CD14-positive monocyte (primary cell): Measurements from ENCODE around the gene ABHD1. TPM values are rescaled to one million over a fixed set of nuclear protein-coding genes. Genes with fewer than 3 reads are reported as not detected.

Source experiments
- DNase-seq, 3 donors: peaks; one replicate each; pipeline ENCODE4 v3.0.0-alpha.2; 2011 to 2022
- H2AFZ ChIP-seq: 2 replicates; pipeline ENCODE4 v1.6.0; 2012; ENCODE audit warnings: mild to moderate bottlenecking, low read depth, low read length, inconsistent platforms; ENCODE audit not compliant: insufficient read depth, poor library complexity, severe bottlenecking
- H3K27ac ChIP-seq, 2 donors: 1 replicate in 1 of 2; 2 replicates in 1 of 2; pipeline ENCODE4 v1.5.1; 2012 to 2013; ENCODE audit warnings: low read length in 2 of 2, control low read depth in 1 of 2, inconsistent platforms in 1 of 2, low read depth in 1 of 2, mild to moderate bottlenecking in 1 of 2
- H3K27me3 ChIP-seq, 2 donors: one replicate each; pipeline versions ENCODE4 v1.6.0 to v1.6.1; 2011 to 2013; ENCODE audit warnings: low read length in 2 of 2; ENCODE audit not compliant: control insufficient read depth in 2 of 2, insufficient read depth in 2 of 2
- H3K36me3 ChIP-seq, 2 donors: replicated peaks in 1 of 2; 1 replicate in 1 of 2; 2 replicates in 1 of 2; pipeline versions ENCODE4 v1.5.1 to v1.6.1; 2012 to 2013; ENCODE audit warnings: low read length in 2 of 2, control low read depth in 1 of 2, inconsistent platforms in 1 of 2, mild to moderate bottlenecking in 1 of 2; ENCODE audit not compliant: insufficient read depth in 2 of 2, control insufficient read depth in 1 of 2
- H3K4me1 ChIP-seq, 2 donors: 1 replicate in 1 of 2; 2 replicates in 1 of 2; pipeline versions ENCODE4 v1.5.1 to v1.6.1; 2012 to 2013; ENCODE audit warnings: low read length in 2 of 2, control low read depth in 1 of 2, inconsistent platforms in 1 of 2, mild to moderate bottlenecking in 1 of 2, moderate library complexity in 1 of 2; ENCODE audit not compliant: insufficient read depth in 2 of 2, control insufficient read depth in 1 of 2
- H3K4me2 ChIP-seq: replicated peaks from 2 replicates; pipeline ENCODE3; 2012; ENCODE audit warnings: low read length, moderate library complexity, mild to moderate bottlenecking; ENCODE audit not compliant: poor library complexity, severe bottlenecking; ENCODE audit errors: extremely low read depth
- H3K4me3 ChIP-seq, 3 experiments: fragments of 200-600 bp in 1 of 3; sonication (generic) in 1 of 3; replicated peaks in 1 of 3; 1 replicate in 2 of 3; 2 replicates in 1 of 3; pipeline ENCODE4 v1.5.1; 2011 to 2013; ENCODE audit warnings: low read length in 3 of 3, mild to moderate bottlenecking in 3 of 3, control low read depth in 2 of 3, low read depth in 2 of 3, inconsistent platforms in 1 of 3, moderate library complexity in 1 of 3
- H3K79me2 ChIP-seq: 2 replicates; pipeline ENCODE4 v1.6.0; 2012; ENCODE audit warnings: mild to moderate bottlenecking, control low read depth, inconsistent platforms, low read length, moderate library complexity; ENCODE audit not compliant: insufficient read depth
- H3K9ac ChIP-seq: 2 replicates; pipeline ENCODE4 v1.6.0; 2017; ENCODE audit warnings: low read length, mild to moderate bottlenecking; ENCODE audit not compliant: insufficient read depth, poor library complexity, severe bottlenecking
- H3K9me3 ChIP-seq, 2 donors: replicated peaks in 1 of 2; 1 replicate in 1 of 2; 2 replicates in 1 of 2; pipeline versions ENCODE4 v1.5.1 to v1.6.1; 2012 to 2013; ENCODE audit warnings: low read length in 2 of 2, control low read depth in 1 of 2; ENCODE audit not compliant: control insufficient read depth in 1 of 2, insufficient read depth in 1 of 2
- H4K20me1 ChIP-seq: 2 replicates; pipeline ENCODE4 v1.6.0; 2012; ENCODE audit warnings: mild to moderate bottlenecking, low read length, control low read depth, moderate library complexity; ENCODE audit not compliant: insufficient read depth
- H3K27ac Mint-ChIP-seq, 7 donors: one replicate each; pipeline ENCODE4 v1.8.0; 2020; ENCODE audit warnings: mild to moderate bottlenecking in 7 of 7, mixed read lengths in 7 of 7, moderate library complexity in 6 of 7, inconsistent platforms in 2 of 7
- H3K27me3 Mint-ChIP-seq, 3 donors: one replicate each; pipeline ENCODE4 v1.8.0; 2021 to 2022; ENCODE audit warnings: low read depth in 3 of 3, mild to moderate bottlenecking in 3 of 3, mixed read lengths in 3 of 3, moderate library complexity in 3 of 3, inconsistent platforms in 1 of 3
- H3K36me3 Mint-ChIP-seq, 2 donors: one replicate each; pipeline ENCODE4 v1.8.0; 2020; ENCODE audit warnings: mixed read lengths in 2 of 2, inconsistent platforms in 1 of 2, mild to moderate bottlenecking in 1 of 2
- H3K4me1 Mint-ChIP-seq: one replicate; pipeline ENCODE4 v1.8.0; 2020; ENCODE audit warnings: mild to moderate bottlenecking, mixed read lengths
- H3K4me3 Mint-ChIP-seq, 2 donors: one replicate each; pipeline ENCODE4 v1.8.0; 2020; ENCODE audit warnings: mild to moderate bottlenecking in 2 of 2, mixed read lengths in 2 of 2, moderate library complexity in 1 of 2
- H3K9me3 Mint-ChIP-seq, 7 donors: one replicate each; pipeline ENCODE4 v1.8.0; 2020 to 2022; ENCODE audit warnings: mixed read lengths in 7 of 7, mild to moderate bottlenecking in 6 of 7, moderate library complexity in 6 of 7, inconsistent platforms in 2 of 7
- WGBS: methylation state at CpG from one replicate; pipeline ENCODE4 v1.1.5; 2013; ENCODE audit warnings: missing lambda C conversion rate; ENCODE audit not compliant: insufficient coverage; 5-methylcytosine and 5-hydroxymethylcytosine counted together
- intact Hi-C, 2 donors: fragments of 100-400 bp; cut with micrococcal nuclease; formaldehyde crosslinking; loops; one replicate each; pipeline versions ENCODE4 v1.15.0 to v1.15.1; 2023
- polyA plus RNA-seq, 3 donors: library from polyadenylated mRNA; depleted of rRNA in 1 of 3; unstranded in 2 of 3; stranded (reverse) in 1 of 3; fragments of 300-500 nt in 2 of 3; fragments of >200 nt in 1 of 3; fragmentation: Illumina TruSeq in 2 of 3; gene quantifications; 1 replicate in 2 of 3; 2 replicates in 1 of 3; pipeline ENCODE4 v1.2.3, GENCODE V29; 2012 to 2021
- TF ChIP-seq, protein P1 (sequence below): fragments of 200-600 bp; IDR thresholded peaks from one replicate; pipeline ENCODE4 v1.8.0; 2022; ENCODE audit warnings: antibody characterized with exemption, mild to moderate bottlenecking

Gene ABHD1
- polyA plus RNA-seq, 3 donors = 0.08 to 1.2 (median 0.25) TPM

DNA sequence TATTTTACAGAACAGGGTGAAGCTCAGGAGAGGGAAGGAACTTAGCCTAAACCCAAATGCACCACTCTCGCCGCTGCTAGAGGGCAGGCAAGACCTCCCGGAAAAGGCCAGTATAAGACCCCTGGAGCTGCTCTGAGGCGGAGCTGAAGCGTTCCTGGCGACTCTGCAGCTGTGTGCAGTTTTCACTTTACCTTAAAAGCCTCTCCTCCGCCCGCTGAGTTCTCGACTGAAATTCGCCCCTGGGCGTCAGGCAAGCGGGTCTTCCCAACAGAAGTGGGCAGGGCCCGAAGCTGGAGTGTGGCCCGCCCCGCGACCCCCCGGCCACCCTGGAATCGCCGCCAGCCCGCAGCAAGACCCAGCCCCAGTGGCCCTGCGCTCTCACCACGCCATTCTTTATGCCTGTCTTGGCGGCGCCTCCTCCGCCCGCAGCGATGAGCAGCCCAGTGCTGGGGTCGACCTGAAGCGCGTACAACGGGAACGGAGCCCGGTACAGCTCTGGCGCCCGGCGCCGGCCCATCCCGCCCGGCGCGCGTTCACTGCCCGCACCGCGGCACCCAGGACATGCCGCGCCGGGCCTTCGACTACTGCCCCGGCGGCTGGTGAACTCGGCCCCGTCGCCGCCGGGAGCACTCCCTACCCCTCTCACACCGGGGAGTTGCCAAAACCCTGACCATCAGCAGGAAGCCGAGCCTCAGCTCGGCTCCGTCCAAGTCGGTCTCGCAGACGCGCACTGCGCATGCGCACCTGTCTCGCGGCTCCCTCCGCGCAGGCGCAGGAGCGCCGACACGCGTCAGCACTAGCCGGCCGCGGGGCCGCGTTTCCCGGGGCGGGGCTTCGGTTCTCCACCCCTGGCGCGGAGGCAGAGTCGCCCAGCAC, 10.5 kb downstream of the ABHD1 start, which contains the start of gene PREB:
Gene PREB, minus strand, starts transcription at position 732 of the 876 bp plus-strand sequence. Its CDS starts 215 bp downstream, at position 517.
- intact Hi-C loops = loop anchor here (1.0 to 5.0 kb wide), 3 partner anchors 37 to 83 kb away; partner anchors contain the start of genes ATRAID (in 1 of the 2), CAD (in 1 of the 2) and SLC5A6 (in 1 of the 2)
- TF ChIP-seq, protein P1, sequence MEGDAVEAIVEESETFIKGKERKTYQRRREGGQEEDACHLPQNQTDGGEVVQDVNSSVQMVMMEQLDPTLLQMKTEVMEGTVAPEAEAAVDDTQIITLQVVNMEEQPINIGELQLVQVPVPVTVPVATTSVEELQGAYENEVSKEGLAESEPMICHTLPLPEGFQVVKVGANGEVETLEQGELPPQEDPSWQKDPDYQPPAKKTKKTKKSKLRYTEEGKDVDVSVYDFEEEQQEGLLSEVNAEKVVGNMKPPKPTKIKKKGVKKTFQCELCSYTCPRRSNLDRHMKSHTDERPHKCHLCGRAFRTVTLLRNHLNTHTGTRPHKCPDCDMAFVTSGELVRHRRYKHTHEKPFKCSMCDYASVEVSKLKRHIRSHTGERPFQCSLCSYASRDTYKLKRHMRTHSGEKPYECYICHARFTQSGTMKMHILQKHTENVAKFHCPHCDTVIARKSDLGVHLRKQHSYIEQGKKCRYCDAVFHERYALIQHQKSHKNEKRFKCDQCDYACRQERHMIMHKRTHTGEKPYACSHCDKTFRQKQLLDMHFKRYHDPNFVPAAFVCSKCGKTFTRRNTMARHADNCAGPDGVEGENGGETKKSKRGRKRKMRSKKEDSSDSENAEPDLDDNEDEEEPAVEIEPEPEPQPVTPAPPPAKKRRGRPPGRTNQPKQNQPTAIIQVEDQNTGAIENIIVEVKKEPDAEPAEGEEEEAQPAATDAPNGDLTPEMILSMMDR = peak; percentile 32
- DNase-seq = peak; percentile 94 to 97 (median 96)
- under 1% methylated on average over 84 of the region's 86 CpGs for WGBS
- Histone ChIP-seq H3K4me1 (peaks cover 19% of the 10 kb centered on the region in 2 donors), H4K20me1 (peaks cover 19% of the 10 kb centered on the region), H3K36me3 (peaks cover 33 to 38% of the 10 kb centered on the region in 2 donors), H3K9ac (peak within 1 kb of the TSS; percentile 99), H3K4me3 (peak within 1 kb of the TSS; percentile 77 to 98 (median 81)), H2AFZ (peak within 1 kb of the TSS; percentile 81), H3K27me3 (no peaks in the 10 kb centered on the region), H3K79me2 (peaks cover 18% of the 10 kb centered on the region), H3K4me2 (peak within 1 kb of the TSS; percentile 93), H3K9me3 (no peaks in the 10 kb centered on the region), H3K27ac (peak within 1 kb of the TSS; percentile 34 to 95)
- H3K27ac Mint-ChIP-seq = peak within 1 kb of the TSS; percentile 89 to 96 (median 95)
- H3K9me3 Mint-ChIP-seq = no peaks in the 10 kb centered on the region
- H3K4me3 Mint-ChIP-seq = peak within 1 kb of the TSS; percentile 88 to 95
- peaks cover 0 to 9% (median 4%) of the 10 kb centered on the region in 3 donors for H3K27me3 Mint-ChIP-seq
- H3K36me3 Mint-ChIP-seq = peaks cover 38 to 42% of the 10 kb centered on the region in 2 donors
- H3K4me1 Mint-ChIP-seq = peaks cover 18% of the 10 kb centered on the region

DNA sequence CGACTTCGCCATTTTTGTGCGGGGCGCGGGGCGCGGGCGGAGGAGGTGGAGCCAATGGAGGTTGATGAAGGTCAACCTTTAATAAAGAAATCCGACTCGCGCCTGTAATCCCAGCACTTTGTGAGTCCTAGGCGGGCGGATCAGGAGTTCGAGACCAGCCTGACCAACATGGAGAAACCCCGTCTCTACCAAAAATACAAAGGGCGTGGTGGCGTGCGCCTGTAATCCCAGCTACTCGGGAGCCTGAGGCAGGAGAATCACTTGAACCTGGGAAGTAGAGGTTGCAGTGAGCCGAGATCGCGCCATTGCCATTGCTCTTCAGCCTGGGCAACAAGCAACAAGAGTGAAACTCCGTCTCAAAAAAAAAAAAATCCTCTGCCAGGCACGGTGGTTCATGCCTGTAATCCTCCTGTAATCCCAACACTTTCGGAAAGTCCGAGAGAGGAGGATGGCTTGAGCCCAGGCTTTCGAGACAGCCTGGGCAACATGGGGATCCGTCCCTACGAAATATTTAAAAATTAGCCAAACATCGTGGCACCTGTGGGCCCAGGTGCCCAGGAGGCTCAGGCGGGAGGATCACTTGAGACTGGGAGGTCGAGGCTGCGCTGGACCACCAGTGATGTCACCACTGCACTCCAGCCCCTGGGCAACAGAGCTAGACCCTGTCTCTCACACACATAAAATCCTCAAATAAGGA, 11.3 kb downstream of the ABHD1 start:
- Histone ChIP-seq H3K27me3 (no peaks in the 10 kb centered on the region), H3K27ac (peak overlapping the region in 1 of 2 donors; percentile 70), H3K4me3 (peak overlapping the region in 2 of 3 experiments; percentile 10 to 98), H3K36me3 (peaks cover 29 to 30% of the 10 kb centered on the region in 2 donors), H3K9ac (peak overlapping the region; percentile 99), H3K4me2 (peak overlapping the region; percentile 93), H2AFZ (peak overlapping the region; percentile 74), H3K4me1 (peaks cover 19% of the 10 kb centered on the region in 2 donors), H4K20me1 (peaks cover 19% of the 10 kb centered on the region), H3K79me2 (peaks cover 18% of the 10 kb centered on the region), H3K9me3 (no peaks in the 10 kb centered on the region)
- no peak for DNase-seq
- peaks cover 18% of the 10 kb centered on the region for H3K4me1 Mint-ChIP-seq
- 61% methylated on average over 29 of the region's 33 CpGs for WGBS
- peaks cover 31 to 35% of the 10 kb centered on the region in 2 donors for H3K36me3 Mint-ChIP-seq
- peak overlapping the region; percentile 88 to 95 for H3K4me3 Mint-ChIP-seq
- H3K27me3 Mint-ChIP-seq = peaks cover 0 to 9% (median 4%) of the 10 kb centered on the region in 3 donors
- TF ChIP-seq, protein P1 = no peak
- H3K9me3 Mint-ChIP-seq = no peaks in the 10 kb centered on the region
- peak overlapping the region; percentile 86 to 96 (median 90) for H3K27ac Mint-ChIP-seq
- intact Hi-C loops = loop anchor here (1.0 to 5.0 kb wide), 2 partner anchors 38 to 77 kb away; partner anchors contain the start of genes ATRAID (in 1 of the 2) and SLC5A6 (in 1 of the 2)
